ENCODE results near the gene LMTK3. TPM values are rescaled to one million over a fixed set of nuclear protein-coding genes. Genes with fewer than 3 reads are reported as not detected.

Gene LMTK3
- total and polyA plus RNA-seq, 2 of the 13 experiments (the other 11 are each of a cell fraction or from before 2014, with no cell fraction given) = 0.18 to 0.29 TPM

GRCh38 chr19:48529156-48529555 is 17.5 kb upstream of the LMTK3 start:
- Histone ChIP-seq H3K4me3 (replicated peaks in 1 of 3; ENCODE audit: insufficient read depth in 1 of 3, low read depth in 2 of 3, low read length in 3 of 3) (no peak overlapping the region), H3K27ac (ENCODE audit: extremely low read length, insufficient read depth, low read length) (no peak overlapping the region), H3K4me1 (ENCODE audit: insufficient read depth, low read length) (no peaks in the 10 kb centered on the region), H3K9me3 (ENCODE audit: low read length) (peaks cover 20% of the 10 kb centered on the region), H3K27me3 (ENCODE audit: control insufficient read depth in 1 of 2, insufficient read depth in 2 of 2, low read length in 2 of 2) (0 out of 5 replicates have a peak, but pooled peaks cover 0 to 5% of the 10 kb centered on the region in 2 experiments), H4K20me1 (ENCODE audit: insufficient read depth, low read length) (no peaks in the 10 kb centered on the region), H3K4me2 (ENCODE audit: low read depth, low read length) (no peak overlapping the region), H3K9ac (ENCODE audit: insufficient read depth, low read depth, low read length) (no peak overlapping the region), H3K79me2 (ENCODE audit: insufficient read depth, low read length) (no peaks in the 10 kb centered on the region), H3K36me3 (replicated peaks in 1 of 2; ENCODE audit: control insufficient read depth in 1 of 2, insufficient read depth in 2 of 2, low read length in 2 of 2) (no peaks in the 10 kb centered on the region), H2AFZ (ENCODE audit: low read length) (no peak overlapping the region)
- ChIA-PET CTCF (ENCODE audit: low intra/inter-chr PET ratio, low total read pairs) (no interaction called here), POLR2A (no interaction called here)
- WGBS (ENCODE audit: low lambda C conversion rate) = 53% methylated on average over 4 of the region's 4 CpGs
- ATAC-seq (no peak), DNase-seq (ENCODE audit: low spot score) (no peak), FAIRE-seq (no peak)
- BruUV-seq (replicated peaks) = no TSS peak
- intact Hi-C loops (cut with micrococcal nuclease; ENCODE audit: unreplicated experiment) = no loop called here
- in situ Hi-C loops (cut with HindIII; ENCODE audit: extremely low pct_ligation_motif_present, low pct_unique_long_range_greater_than_20kb) = no loop called here
- TF ChIP-seq ZBTB33 (CRISPR knock-in tag; IDR thresholded peaks at IDR 0.05) (peak; percentile 16; the same call in 1 of the 2 replicates), NR3C1 (CRISPR knock-in tag; IDR thresholded peaks at IDR 0.05) (no peak), YY1 (IDR thresholded peaks at IDR 0.05; ENCODE audit: insufficient read depth, insufficient replicate concordance, low read depth, low read length) (peak; percentile 42), GZF1 (CRISPR knock-in tag; IDR thresholded peaks at IDR 0.05) (no peak), ZNF225 (CRISPR knock-in tag; IDR thresholded peaks at IDR 0.05) (no peak), CSRNP1 (CRISPR knock-in tag; IDR thresholded peaks at IDR 0.05) (no peak)

Measured in HepG2 (cell line).